Activated CD4-positive, alpha-beta T cell treated with anti-CD3 and anti-CD28 coated beads, Interleukin-2, amount 50 U/mL, for 24 hours (primary cell): ENCODE measurements around the gene LHPP.
"Not testable (repeated sequence)": the region's sequence is repeated elsewhere in the genome, so short reads cannot be mapped to it uniquely, and the experiment has no call there.

Experiments used
- DNase-seq, 2 donors: peaks; one replicate each; pipeline ENCODE4 v3.0.0-alpha.2; 2020; ENCODE audit warnings: low read depth in 1 of 2, low spot score in 1 of 2

Gene LHPP

DNA sequence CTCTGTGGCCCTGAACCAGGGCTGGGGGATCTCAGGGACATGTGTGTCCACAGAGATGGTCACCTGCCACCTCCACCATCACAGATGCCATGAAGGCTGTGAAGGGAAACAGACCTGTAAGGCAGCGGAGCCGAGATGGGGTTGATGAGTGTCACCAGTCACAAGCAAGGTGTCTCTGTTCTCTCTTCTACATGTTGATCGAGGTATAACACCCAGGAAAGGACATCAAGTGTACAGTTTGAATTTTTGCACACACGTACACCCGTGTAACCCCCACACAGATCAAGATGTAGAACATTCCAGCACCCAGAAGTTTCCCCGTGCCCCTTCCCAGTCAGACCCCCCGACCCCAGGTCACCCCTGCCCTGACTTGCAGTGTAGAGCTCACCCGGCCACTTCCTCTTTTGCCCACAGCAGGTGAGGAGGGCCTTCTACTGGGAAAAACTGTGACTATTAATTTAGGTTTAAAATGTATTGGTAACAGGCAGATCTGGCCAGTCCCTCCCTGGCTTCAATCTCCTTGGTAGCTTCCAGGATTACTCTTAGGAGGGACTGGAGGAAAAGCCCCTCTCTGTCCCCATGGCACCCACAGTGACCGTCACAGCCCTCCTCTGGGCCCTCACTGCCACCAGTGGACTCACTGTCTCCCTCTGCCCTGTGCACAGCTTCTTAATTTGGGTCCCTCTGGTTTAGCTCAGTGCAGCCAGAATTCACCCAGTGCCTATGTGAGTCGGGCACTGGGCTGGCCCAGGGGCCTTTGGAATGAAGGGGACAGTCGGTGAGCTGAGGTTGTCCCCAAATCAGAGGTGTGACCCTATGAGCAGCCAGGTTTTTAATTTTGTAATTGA lies 108.2 kb downstream of the LHPP start:
- no peak for DNase-seq

GRCh38 chr10:124570646-124571045 lies 109.0 kb downstream of the LHPP start:
- no peak for DNase-seq

GRCh38 chr10:124572751-124573150 lies 111.1 kb downstream of the LHPP start:
- DNase-seq, result no peak

- no peak for DNase-seq
Observed at GRCh38 chr10:124573726-124574455, 112.3 kb downstream of the LHPP start.

- no peak for DNase-seq
Observed at GRCh38 chr10:124574456-124575070, 112.9 kb downstream of the LHPP start.

GRCh38 chr10:124575107-124576035 lies 113.7 kb downstream of the LHPP start:
- DNase-seq, result no peak

DNA sequence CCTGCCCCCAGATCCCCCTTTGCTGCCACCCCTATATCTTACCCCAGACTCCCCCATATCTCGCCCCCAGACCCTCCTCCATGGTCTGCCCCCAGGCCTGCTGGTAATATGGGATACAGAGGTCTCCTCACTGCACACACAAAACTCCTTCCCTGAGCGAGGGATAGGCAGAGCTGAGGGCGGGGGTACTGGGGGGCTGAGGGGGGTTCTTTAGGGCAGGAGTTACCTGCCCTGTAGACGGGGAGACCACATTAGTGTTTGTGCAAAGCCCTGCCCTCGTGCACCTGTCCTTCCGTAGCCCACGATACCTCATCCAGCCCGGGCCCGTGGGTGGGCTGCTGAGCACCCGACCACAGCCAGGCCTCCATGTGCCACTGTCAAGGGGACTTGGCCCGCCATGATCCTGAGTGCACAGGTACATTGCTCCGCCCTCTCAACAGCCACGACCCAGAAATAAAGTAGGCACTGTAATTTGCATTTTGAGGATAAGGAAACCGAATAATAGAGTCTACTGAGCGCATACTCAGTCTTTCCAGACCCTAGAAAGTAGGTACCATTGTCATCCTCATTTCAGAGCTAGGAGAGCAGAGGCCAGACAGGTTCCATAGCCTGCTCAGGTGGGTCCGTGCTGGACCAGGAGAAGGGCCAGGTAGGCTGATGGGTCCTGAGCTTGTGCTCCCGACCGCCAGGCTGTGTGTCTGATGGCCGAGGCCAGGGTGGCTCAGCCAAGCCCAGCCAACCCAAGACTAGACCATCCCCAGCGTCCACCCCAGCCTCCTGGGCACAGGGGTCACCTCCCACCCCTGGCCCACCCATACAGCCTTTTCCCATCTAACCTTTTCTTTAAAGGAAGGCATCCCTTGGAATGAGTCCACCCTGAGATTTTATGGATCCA lies 115.2 kb downstream of the LHPP start:
- DNase-seq, result no peak

GRCh38 chr10:124577651-124578050 lies 116.0 kb downstream of the LHPP start:
- no peak for DNase-seq

DNA sequence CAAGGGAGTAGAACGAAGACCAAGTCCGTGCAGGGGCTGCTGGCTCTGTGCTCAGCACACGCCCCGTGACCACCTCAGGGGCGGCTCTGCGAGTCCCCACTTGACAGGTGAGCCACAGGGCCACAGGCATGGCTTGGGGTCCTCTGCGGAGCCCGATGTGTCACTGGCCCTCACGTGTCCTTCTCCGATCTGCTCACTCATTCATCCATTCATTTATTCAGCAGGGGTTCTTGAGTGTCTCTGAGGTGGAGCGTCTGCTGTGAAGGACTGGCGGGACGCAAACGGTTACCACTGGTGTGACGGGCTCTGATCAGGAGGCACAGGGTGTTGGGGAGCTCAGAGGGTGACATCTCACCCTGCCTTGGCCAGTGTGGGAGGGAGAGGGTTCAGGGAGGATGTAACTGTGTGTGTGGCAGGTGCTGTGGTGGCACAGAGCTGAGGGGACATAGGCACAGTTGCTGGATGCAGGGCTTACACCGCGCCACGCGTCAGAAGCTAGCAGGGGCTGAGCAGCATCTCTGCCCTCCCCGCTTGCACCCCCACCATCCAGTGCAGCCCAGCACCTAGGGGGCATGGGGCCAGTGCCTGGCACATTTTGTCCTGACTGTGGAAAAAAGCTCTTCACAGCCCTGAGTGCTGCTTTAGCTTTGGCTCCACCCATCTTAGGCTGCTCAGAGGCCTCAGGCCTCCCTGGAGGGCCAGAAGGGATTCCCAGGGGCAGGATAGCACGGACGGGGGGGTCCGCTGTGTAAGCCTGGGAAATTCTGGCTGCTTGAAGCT lies 116.8 kb downstream of the LHPP start:
- DNase-seq, result no peak

DNA sequence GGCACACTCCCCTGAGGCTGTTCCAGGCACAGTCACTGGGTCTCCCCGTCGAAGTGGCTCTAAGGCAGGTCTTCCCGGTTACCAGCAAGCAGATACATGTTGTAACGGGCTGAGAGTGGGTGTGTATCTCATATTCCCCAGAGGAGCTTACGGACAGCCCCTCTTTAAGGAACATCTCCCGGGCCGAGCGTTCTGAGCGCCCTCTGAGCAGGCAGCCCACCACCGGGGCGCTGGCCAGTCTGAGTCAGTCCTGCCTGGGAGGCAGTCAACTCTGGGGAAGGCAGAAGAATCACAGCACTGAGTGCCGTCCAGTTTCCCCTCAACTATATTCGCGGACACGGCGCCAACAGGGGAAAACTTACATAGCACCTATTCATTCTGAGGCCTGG lies 117.4 kb downstream of the LHPP start:
- no peak for DNase-seq

DNA sequence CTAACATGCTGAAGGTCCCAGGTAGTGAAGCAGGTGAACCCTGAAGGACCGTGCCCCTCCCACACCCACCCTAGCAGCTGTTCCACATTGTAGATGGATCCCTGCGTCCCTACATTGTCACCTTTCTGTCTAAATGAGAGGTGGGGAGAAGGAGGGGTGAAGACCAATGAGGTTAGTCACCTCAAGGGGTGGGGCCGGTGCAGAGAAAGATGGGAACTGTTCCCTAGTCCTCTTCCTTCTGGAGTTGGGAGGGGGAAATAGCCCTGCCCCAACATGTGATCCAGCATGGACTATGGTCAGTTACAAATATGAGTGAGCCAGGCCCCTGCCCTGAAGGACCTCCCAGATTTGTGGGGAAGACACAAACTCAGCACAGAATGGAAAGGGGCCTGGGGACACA lies 124.5 kb downstream of the LHPP start:
- DNase-seq, result no peak

- no peak for DNase-seq
Observed at GRCh38 chr10:124587811-124588211, 126.2 kb downstream of the LHPP start.

GRCh38 chr10:124588341-124588735 lies 126.7 kb downstream of the LHPP start:
- DNase-seq, result not testable (repeated sequence)

DNA sequence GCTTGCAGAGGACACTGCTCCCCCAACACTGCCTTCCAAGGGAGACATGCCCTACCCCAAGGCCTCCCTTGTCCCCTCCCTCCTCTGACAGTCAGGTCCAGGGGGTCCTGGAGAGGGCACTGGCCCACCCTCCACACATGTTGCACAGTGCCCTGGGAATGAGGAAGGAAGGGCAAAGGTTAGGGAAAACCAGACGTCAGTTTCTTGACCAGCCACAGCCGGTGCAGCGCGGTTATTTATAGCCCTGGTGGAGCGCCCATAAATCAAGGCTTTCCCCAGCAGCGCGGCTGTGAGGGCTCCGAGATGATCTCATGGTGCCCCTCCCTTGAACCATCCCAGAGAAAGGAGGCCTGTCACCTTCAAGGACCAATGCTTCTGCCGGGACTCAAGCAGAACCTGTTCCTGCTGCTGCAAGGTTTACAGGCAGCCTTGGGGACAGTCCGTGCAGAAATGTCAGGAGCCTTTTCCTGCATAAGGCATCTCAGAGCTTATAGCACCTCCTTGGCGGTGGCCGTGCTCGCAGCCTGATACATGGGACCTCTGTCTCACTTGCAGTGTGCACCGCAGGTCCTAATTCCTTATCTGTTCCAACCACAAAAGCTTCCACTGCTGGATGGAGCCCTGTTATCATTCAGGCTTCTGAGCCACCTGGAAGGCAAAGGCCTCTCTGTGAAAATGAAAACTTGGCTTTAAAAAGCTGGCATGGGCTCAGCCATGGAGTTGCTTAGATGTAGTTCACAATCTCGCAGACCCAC lies 127.3 kb downstream of the LHPP start:
- no peak for DNase-seq

DNA sequence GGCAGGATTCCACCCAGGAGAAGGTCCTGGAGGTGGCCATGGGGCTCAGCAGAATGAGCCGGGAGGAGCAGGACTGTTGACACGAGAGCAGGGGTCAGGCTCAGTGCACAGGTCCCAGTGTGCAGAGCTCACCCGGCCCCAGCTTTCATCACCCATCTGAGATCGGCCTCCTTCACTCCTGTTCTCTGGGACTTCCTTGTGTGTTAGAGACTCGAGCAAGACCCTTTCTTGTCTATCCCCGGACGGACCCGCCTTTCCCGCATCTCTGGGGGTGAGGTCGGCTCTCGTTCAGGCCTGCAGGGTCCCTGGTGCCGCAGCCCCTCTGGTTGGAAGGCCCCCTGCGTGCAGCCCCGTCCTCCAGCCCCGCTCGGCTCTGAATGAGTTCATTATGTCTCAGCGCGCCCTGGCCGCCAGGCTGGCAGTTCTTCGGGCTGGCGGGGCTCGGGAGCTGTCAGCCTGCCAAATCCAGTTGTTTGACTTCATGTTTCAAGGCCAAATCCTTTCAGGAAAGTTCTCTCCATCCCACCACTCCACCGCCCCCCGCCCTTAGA lies 127.9 kb downstream of the LHPP start:
- DNase-seq, result no peak

GRCh38 chr10:124590216-124591122 lies 128.8 kb downstream of the LHPP start:
- DNase-seq, result no peak

- DNase-seq, result no peak
Observed at GRCh38 chr10:124591123-124591495, 129.5 kb downstream of the LHPP start.
